Endothelial cell (in vitro differentiated cells): ENCODE measurements around the gene MICAL3. TPM values are rescaled to one million over a fixed set of nuclear protein-coding genes. Genes with fewer than 3 reads are reported as not detected.

ENCODE experiments used
- DNase-seq: peaks from one replicate; pipeline ENCODE4 v3.0.0; 2021; ENCODE audit warnings: low spot score
- H3K27ac Mint-ChIP-seq: one replicate; pipeline ENCODE4 v1.8.0; 2021; ENCODE audit warnings: mixed read lengths, inconsistent platforms; ENCODE audit not compliant: unreplicated experiment
- H3K27me3 Mint-ChIP-seq: one replicate; pipeline ENCODE4 v1.8.0; 2021; ENCODE audit warnings: mild to moderate bottlenecking, moderate library complexity, mixed read lengths, inconsistent platforms; ENCODE audit not compliant: unreplicated experiment
- H3K36me3 Mint-ChIP-seq: one replicate; pipeline ENCODE4 v1.8.0; 2021; ENCODE audit warnings: mild to moderate bottlenecking, low read depth, mixed read lengths, inconsistent platforms; ENCODE audit not compliant: unreplicated experiment
- H3K4me1 Mint-ChIP-seq: one replicate; pipeline ENCODE4 v1.8.0; 2021; ENCODE audit warnings: mild to moderate bottlenecking, mixed read lengths, inconsistent platforms; ENCODE audit not compliant: unreplicated experiment
- H3K4me3 Mint-ChIP-seq: one replicate; pipeline ENCODE4 v1.8.0; 2021; ENCODE audit warnings: mild to moderate bottlenecking, mixed read lengths, inconsistent platforms; ENCODE audit not compliant: unreplicated experiment
- H3K9me3 Mint-ChIP-seq: one replicate; pipeline ENCODE4 v1.8.0; 2021; ENCODE audit warnings: mixed read lengths, inconsistent platforms; ENCODE audit not compliant: unreplicated experiment
- CTCF ChIP-seq: fragments of 200-600 bp; sonication (generic); IDR thresholded peaks from one replicate; pipeline ENCODE4 v1.5.0; 2021; ENCODE audit warnings: antibody characterized with exemption; ENCODE audit not compliant: unreplicated experiment
- total RNA-seq: library from RNA; stranded (reverse); fragmentation: NEBNext Ultra II Directional; extraction: Animal tissue kit (Norgen Biotek cat#: 25700); gene quantifications from one replicate; pipeline ENCODE4 v1.2.1, GENCODE V29; 2021; ENCODE audit not compliant: unreplicated experiment

MICAL3 gene
- total RNA-seq, 1 donor from 2014 or later, result 54.3 TPM

DNA sequence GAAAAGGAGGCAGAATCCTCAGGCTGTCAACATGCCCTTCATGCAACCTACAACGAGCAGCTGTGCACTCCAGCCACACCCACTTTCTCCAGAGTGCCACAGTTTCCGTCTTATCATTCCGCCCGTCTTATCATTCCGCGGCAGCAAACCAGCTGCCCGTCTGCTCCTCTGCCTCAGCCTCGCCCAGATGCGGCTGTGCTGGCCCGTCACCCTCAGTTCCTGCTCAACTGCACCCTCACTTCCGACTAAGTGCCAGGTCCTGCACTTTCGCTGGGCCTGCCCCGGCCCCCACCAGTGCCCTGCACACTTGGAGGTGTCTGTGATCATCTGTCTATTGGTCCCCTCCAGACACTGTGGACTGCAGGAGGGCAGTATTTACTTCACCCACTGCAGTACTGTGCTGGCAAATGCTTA, 43.7 kb downstream of the MICAL3 start:
- no peak for DNase-seq
- H3K4me3 Mint-ChIP-seq, result no peak overlapping the region
- H3K36me3 Mint-ChIP-seq, result no peaks in the 10 kb centered on the region
- peaks cover 11% of the 10 kb centered on the region for H3K27me3 Mint-ChIP-seq
- H3K4me1 Mint-ChIP-seq, result peaks cover 28% of the 10 kb centered on the region
- no peak for TF ChIP-seq CTCF
- no peaks in the 10 kb centered on the region for H3K9me3 Mint-ChIP-seq
- H3K27ac Mint-ChIP-seq, result no peak overlapping the region

- H3K9me3 Mint-ChIP-seq, result no peaks in the 10 kb centered on the region
- peaks cover 28% of the 10 kb centered on the region for H3K4me1 Mint-ChIP-seq
These were observed 44.3 kb downstream of the MICAL3 start for GRCh38 chr22:17980015-17980590.

GRCh38 chr22:17978027-17978426, 46.3 kb downstream of the MICAL3 start:
- Mint-ChIP-seq H3K27me3 (peaks cover 4% of the 10 kb centered on the region), H3K4me3 (no peak overlapping the region)

More at GRCh38 chr22:17980015-17980590, 44.3 kb downstream of the MICAL3 start:
- H3K36me3 Mint-ChIP-seq, result no peaks in the 10 kb centered on the region
- H3K27me3 Mint-ChIP-seq, result peaks cover 11% of the 10 kb centered on the region
- H3K4me3 Mint-ChIP-seq, result no peak overlapping the region
- peak overlapping the region; percentile 81 for H3K27ac Mint-ChIP-seq
- DNase-seq, result no peak
- TF ChIP-seq CTCF, result no peak

GRCh38 chr22:17977371-17977770, 47.0 kb downstream of the MICAL3 start:
- Mint-ChIP-seq H3K36me3 (no peaks in the 10 kb centered on the region), H3K4me3 (no peak overlapping the region), H3K27ac (no peak overlapping the region), H3K4me1 (peaks cover 24% of the 10 kb centered on the region), H3K27me3 (peaks cover 4% of the 10 kb centered on the region), H3K9me3 (no peaks in the 10 kb centered on the region)
- DNase-seq, result no peak
- no peak for TF ChIP-seq CTCF

More at GRCh38 chr22:17978027-17978426, 46.3 kb downstream of the MICAL3 start:
- Mint-ChIP-seq H3K4me1 (peaks cover 18% of the 10 kb centered on the region), H3K9me3 (no peaks in the 10 kb centered on the region), H3K36me3 (no peaks in the 10 kb centered on the region), H3K27ac (no peak overlapping the region)
- TF ChIP-seq CTCF, result no peak
- DNase-seq, result no peak

- Mint-ChIP-seq H3K27me3 (peaks cover 6% of the 10 kb centered on the region), H3K27ac (no peak overlapping the region), H3K36me3 (peaks cover 3% of the 10 kb centered on the region), H3K4me3 (no peak overlapping the region), H3K4me1 (peaks cover 32% of the 10 kb centered on the region), H3K9me3 (no peaks in the 10 kb centered on the region)
- DNase-seq, result no peak
- no peak for TF ChIP-seq CTCF
These were observed 48.2 kb downstream of the MICAL3 start for GRCh38 chr22:17976121-17976520.
